HFFc6 (cell line): ENCODE data around the gene POLR1D. TPM values are rescaled to one million over a fixed set of nuclear protein-coding genes. Genes with fewer than 3 reads are reported as not detected.
"Not testable (repeated sequence)": the region's sequence is repeated elsewhere in the genome, so short reads cannot be mapped to it uniquely, and the experiment has no call there.

Source experiments
- DNase-seq: peaks from one replicate; pipeline ENCODE4 v3.0.0-alpha.2; 2018
- H3K27ac Mint-ChIP-seq: 2 replicates; pipeline ENCODE4 v1.8.0; 2020; ENCODE audit warnings: mild to moderate bottlenecking, mixed read lengths
- H3K27me3 Mint-ChIP-seq: 2 replicates; pipeline ENCODE4 v1.8.0; 2021; ENCODE audit warnings: mild to moderate bottlenecking, moderate library complexity, mixed read lengths; ENCODE audit not compliant: insufficient read depth
- H3K36me3 Mint-ChIP-seq: 2 replicates; pipeline ENCODE4 v1.8.0; 2021; ENCODE audit warnings: low read depth, mixed read lengths
- H3K4me1 Mint-ChIP-seq: 2 replicates; pipeline ENCODE4 v1.8.0; 2020; ENCODE audit warnings: low read depth, mixed read lengths
- H3K4me3 Mint-ChIP-seq: 2 replicates; pipeline ENCODE4 v1.8.0; 2020; ENCODE audit warnings: mild to moderate bottlenecking, moderate library complexity, mixed read lengths
- H3K9me3 Mint-ChIP-seq: 2 replicates; pipeline ENCODE4 v1.8.0; 2020; ENCODE audit warnings: mild to moderate bottlenecking, mixed read lengths
- CTCF ChIP-seq: fragments of 200-600 bp; sonication (generic); IDR thresholded peaks from 2 replicates; pipeline ENCODE4 v1.5.0; 2021; ENCODE audit warnings: antibody characterized with exemption, mild to moderate bottlenecking
- total RNA-seq, 6 experiments: library from RNA; stranded (reverse); fragmentation: NEBNext Ultra II Directional; extraction: Animal tissue kit (Norgen Biotek cat#: 25700); gene quantifications; 2 replicates in 1 of 6; 3 replicates in 5 of 6; pipeline ENCODE4 v1.2.3, GENCODE V29; 2021

Gene POLR1D
- total RNA-seq, 6 experiments from 2014 or later: 66.2 to 82.0 (median 70.2) TPM

GRCh38 chr13:27627380-27627779 lies 5.7 kb downstream of the POLR1D start:
- Mint-ChIP-seq H3K27me3 (peaks cover 3% of the 10 kb centered on the region), H3K36me3 (peaks cover 25% of the 10 kb centered on the region), H3K9me3 (no peaks in the 10 kb centered on the region), H3K27ac (no peak overlapping the region), H3K4me1 (peaks cover 37% of the 10 kb centered on the region), H3K4me3 (no peak overlapping the region)
- DNase-seq: no peak
- TF ChIP-seq CTCF: no peak

- H3K36me3 Mint-ChIP-seq: peaks cover 24% of the 10 kb centered on the region
- H3K4me1 Mint-ChIP-seq: peaks cover 30% of the 10 kb centered on the region
- no peaks in the 10 kb centered on the region; the same call in 1 of the 2 replicates for H3K27me3 Mint-ChIP-seq
- no peak overlapping the region for H3K4me3 Mint-ChIP-seq
- no peak for DNase-seq
- H3K9me3 Mint-ChIP-seq: no peaks in the 10 kb centered on the region
- no peak for TF ChIP-seq CTCF
- H3K27ac Mint-ChIP-seq: no peak overlapping the region
Observed at GRCh38 chr13:27628081-27628480, 6.4 kb downstream of the POLR1D start.

GRCh38 chr13:27628766-27629165 lies 7.1 kb downstream of the POLR1D start:
- H3K4me1 Mint-ChIP-seq: peaks cover 23% of the 10 kb centered on the region
- H3K36me3 Mint-ChIP-seq: peaks cover 17% of the 10 kb centered on the region
- H3K27me3 Mint-ChIP-seq, H3K9me3 Mint-ChIP-seq, H3K4me3 Mint-ChIP-seq, H3K27ac Mint-ChIP-seq, DNase-seq: not testable (repeated sequence)

- no peak for TF ChIP-seq CTCF
- H3K27me3 Mint-ChIP-seq: no peaks in the 10 kb centered on the region; the same call in 1 of the 2 replicates
- no peak for DNase-seq
- no peak overlapping the region for H3K27ac Mint-ChIP-seq
- H3K4me3 Mint-ChIP-seq: no peak overlapping the region
- peaks cover 8% of the 10 kb centered on the region for H3K4me1 Mint-ChIP-seq
- peaks cover 5% of the 10 kb centered on the region; the same call in 1 of the 2 replicates for H3K36me3 Mint-ChIP-seq
- H3K9me3 Mint-ChIP-seq: no peaks in the 10 kb centered on the region
Observed at GRCh38 chr13:27631156-27631555, 9.5 kb downstream of the POLR1D start.

- no peak for DNase-seq
- peaks cover 8% of the 10 kb centered on the region for H3K4me1 Mint-ChIP-seq
- no peak for TF ChIP-seq CTCF
- H3K27ac Mint-ChIP-seq: no peak overlapping the region
- no peak overlapping the region for H3K4me3 Mint-ChIP-seq
- peaks cover 5% of the 10 kb centered on the region; the same call in 1 of the 2 replicates for H3K36me3 Mint-ChIP-seq
- no peaks in the 10 kb centered on the region for H3K9me3 Mint-ChIP-seq
- H3K27me3 Mint-ChIP-seq: no peaks in the 10 kb centered on the region; the same call in 1 of the 2 replicates
Observed at GRCh38 chr13:27631665-27632064, 10.0 kb downstream of the POLR1D start.

GRCh38 chr13:27632214-27632613 lies 10.5 kb downstream of the POLR1D start:
- H3K36me3 Mint-ChIP-seq: peaks cover 5% of the 10 kb centered on the region; the same call in 1 of the 2 replicates
- no peak for TF ChIP-seq CTCF
- no peak for DNase-seq
- H3K4me3 Mint-ChIP-seq: no peak overlapping the region
- H3K27ac Mint-ChIP-seq: no peak overlapping the region
- H3K4me1 Mint-ChIP-seq: peaks cover 8% of the 10 kb centered on the region
- H3K27me3 Mint-ChIP-seq: no peaks in the 10 kb centered on the region; the same call in 1 of the 2 replicates
- H3K9me3 Mint-ChIP-seq: no peaks in the 10 kb centered on the region
